ENCODE results near the gene DENND2D. TPM values are rescaled to one million over a fixed set of nuclear protein-coding genes. Genes with fewer than 3 reads are reported as not detected.
A peak's percentile ranks its signal among the peaks of the same experiment; 100 is the strongest.

Gene DENND2D
- total RNA-seq, 2 donors from 2014 or later: 8.6 to 10.6 TPM

GRCh38 chr1:111192074-111192473 lies 8.4 kb downstream of the DENND2D start:
- intact Hi-C loops (cut with DNase I): no loop called here
- DNase-seq (no peak), ATAC-seq (no peak)

- ATAC-seq (no peak), DNase-seq (no peak)
- intact Hi-C loops (cut with DNase I): no loop called here
Observed at GRCh38 chr1:111191496-111191895, 8.9 kb downstream of the DENND2D start.

GRCh38 chr1:111190931-111191451 lies 9.5 kb downstream of the DENND2D start:
- intact Hi-C loops (cut with DNase I): no loop called here
- peak; percentile 39 for DNase-seq
- peak in 1 of 2 donors; percentile 88 for ATAC-seq

DNA sequence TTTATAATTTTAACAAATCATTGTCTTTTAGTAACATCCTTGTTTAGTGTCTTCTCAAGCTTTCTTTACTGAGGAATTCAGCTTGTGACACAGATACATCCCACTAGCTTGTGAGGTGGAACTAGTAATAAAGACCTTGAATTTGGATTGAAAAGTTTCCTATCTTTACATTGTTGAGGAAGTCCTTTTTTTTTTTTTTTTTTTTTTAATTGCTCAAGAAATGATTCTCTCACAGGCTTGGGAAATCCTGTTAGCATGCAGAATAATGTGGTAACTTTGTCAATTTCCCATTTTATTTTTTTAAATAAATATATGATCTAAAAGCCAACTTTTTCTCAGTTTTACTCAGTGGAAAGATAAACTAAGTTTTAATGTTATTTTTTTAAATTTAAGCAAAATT lies 15.8 kb downstream of the DENND2D start:
- DNase-seq: no peak
- intact Hi-C loops (cut with DNase I): no loop called here
- no peak for ATAC-seq

DNA sequence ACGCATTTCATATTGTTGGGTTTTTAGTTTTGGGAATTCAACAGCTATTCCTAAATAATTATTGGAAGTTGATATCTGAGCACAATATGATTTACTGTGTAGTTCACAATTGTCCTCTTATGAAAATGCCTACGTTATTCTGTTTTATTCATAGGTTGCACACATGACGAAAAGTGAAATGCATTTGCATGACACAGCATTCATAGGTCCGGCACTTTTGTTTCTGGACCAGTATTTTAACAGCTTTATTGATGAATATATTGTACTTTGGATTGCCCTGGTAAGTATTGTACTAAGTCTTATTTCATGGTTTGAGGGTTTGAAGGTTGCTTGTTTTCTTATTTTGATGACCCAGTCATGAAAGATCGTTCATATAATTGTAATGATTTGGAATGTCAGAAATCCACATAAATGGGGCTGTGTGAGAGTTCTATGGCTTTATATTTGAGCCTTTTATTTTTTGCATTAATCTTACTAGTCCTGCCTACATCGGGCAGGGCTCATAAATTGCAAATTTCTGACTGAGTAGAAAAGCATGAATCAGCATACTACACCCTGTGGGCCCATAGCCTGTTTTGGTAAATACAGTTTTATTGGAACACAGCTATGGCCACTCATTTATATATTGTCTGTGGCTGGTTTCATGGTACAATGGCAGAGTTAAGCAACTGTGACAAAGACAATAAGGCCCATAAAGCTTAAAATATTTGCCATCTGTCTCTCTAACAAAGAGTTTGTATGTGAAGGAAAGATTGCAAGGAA lies 17.0 kb downstream of the DENND2D start:
- DNase-seq: no peak
- intact Hi-C loops (cut with DNase I): no loop called here
- ATAC-seq: no peak

- intact Hi-C loops (cut with DNase I): no loop called here
- ATAC-seq (no peak), DNase-seq (no peak)
Observed at GRCh38 chr1:111182052-111182451, 18.4 kb downstream of the DENND2D start.

- no peak for DNase-seq
- intact Hi-C loops (cut with DNase I): no loop called here
- no peak for ATAC-seq
Observed at GRCh38 chr1:111179968-111180533, 20.4 kb downstream of the DENND2D start.

DNA sequence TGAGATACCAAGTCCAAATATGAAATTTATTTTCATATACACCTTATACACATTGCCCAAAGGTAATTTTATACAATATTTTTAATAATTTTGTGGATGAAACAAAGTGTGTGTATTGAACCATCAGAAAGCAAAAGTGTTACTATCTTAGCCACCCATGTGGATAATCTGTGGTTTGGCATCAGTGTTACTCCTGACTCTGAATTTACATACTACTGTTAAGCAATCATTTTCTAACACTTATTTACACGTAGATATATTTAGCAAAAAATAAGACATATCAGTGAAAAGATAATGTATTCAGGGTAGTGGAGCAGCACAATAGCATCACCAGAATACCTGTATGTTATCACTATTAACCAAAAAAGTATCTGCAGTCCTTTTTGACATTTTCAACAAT lies 23.8 kb downstream of the DENND2D start:
- intact Hi-C loops (cut with DNase I): no loop called here
- DNase-seq (no peak), ATAC-seq (no peak)

GRCh38 chr1:111175349-111175748 lies 25.1 kb downstream of the DENND2D start:
- intact Hi-C loops (cut with DNase I): no loop called here
- DNase-seq (no peak), ATAC-seq (no peak)

- ATAC-seq (no peak), DNase-seq (no peak)
- intact Hi-C loops (cut with DNase I): no loop called here
Observed at GRCh38 chr1:111174070-111174469, 26.4 kb downstream of the DENND2D start.

DNA sequence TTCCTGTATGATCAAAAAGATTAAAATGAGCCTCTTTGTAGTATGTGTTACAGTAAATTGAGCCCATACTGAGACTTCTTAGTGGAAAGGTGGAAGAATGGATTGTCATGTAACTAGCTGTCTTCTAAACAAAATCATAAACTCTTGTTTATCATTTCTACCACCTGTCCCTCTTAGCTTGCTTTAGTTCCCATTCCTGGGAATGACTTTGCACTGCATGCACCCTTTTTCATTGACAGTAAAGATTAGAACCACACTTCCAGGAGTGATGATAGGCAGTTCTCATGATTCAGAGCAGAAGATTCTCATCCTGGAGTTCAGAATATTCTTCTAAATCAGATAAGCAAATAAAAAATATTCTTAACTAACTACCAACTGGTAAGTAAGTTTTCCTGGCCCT lies 28.0 kb downstream of the DENND2D start:
- intact Hi-C loops (cut with DNase I): no loop called here
- no peak for ATAC-seq
- DNase-seq: no peak

- DNase-seq: no peak
- intact Hi-C loops (cut with DNase I): no loop called here
- ATAC-seq: no peak
Observed at GRCh38 chr1:111164151-111164550, 36.3 kb downstream of the DENND2D start.

GRCh38 chr1:111163363-111163762 lies 37.1 kb downstream of the DENND2D start:
- DNase-seq (no peak), ATAC-seq (peak in 1 of 2 donors; percentile 67)
- intact Hi-C loops (cut with DNase I): no loop called here

DNA sequence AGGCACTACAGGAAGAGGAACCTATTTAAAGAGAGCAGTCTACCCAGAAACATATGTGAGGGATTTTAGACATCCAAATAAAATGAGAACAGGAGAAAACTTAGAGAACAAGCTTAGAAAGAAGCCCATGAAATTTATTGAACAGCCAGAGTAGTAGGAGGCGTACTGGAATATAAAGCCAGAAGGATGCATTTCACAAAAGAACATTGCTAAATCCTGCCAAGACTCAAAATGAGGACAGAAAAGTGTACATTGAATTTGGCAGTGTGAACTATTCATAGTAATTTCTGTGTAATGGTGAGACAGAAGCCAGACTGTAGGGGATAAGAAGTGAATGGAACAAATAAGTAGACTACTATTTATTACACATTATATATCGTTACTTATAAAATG lies 38.0 kb downstream of the DENND2D start:
- no peak for ATAC-seq
- intact Hi-C loops (cut with DNase I): no loop called here
- DNase-seq: no peak

DNA sequence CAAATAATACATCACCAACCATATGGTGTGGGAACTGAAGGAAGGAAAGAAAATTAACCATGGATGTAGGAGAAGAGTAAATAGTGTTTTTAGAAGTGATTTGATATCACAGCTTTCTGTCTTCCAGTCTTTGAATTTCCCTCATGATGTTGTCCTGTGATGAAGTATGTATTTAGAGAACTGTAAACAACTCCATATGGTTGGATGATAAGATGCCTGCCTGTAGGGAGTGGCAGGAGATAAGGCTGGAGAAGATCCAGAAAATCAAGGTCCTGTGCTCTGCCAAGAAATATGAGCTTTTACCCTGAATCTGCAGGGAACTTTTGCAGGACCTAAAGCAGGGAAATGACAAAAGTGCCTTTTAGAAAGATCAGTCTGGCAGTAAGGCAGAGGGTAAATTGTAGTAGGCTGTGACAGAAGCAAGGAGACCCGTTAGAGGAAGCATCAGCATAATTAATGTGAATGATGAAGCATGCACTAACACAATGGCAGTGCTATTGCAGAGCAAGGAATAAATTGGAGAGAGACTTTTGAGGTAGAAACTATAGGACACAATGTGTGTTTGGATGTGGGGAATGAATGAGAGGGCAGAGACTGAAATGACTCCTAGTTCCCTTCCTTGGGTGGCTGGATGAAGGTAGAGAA lies 38.5 kb downstream of the DENND2D start:
- DNase-seq (no peak), ATAC-seq (no peak)
- intact Hi-C loops (cut with DNase I): no loop called here

DNA sequence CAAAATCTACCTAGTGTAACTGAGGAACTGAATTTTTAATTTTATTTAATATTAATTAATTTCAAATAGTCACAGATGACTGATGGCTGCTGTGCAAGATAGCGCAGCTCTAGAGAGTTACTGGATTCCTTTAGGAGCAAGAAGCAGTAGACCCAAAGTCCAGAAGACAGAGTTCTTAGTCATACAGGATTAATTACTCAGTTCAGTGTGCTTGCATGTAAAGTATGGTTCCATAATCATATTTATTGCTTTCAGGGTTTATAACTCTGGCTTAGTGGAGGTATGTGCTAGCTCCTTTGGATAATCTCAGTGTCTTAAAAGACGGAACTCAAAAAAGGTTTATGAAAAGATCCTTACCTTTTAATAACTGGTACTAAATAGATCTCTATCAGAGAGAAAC lies 43.0 kb downstream of the DENND2D start:
- intact Hi-C loops (cut with DNase I): no loop called here
- ATAC-seq: no peak
- DNase-seq: no peak

GRCh38 chr1:111154021-111154999 lies 46.1 kb downstream of the DENND2D start:
- no peak for ATAC-seq
- DNase-seq: no peak
- intact Hi-C loops (cut with DNase I): no loop called here

DNA sequence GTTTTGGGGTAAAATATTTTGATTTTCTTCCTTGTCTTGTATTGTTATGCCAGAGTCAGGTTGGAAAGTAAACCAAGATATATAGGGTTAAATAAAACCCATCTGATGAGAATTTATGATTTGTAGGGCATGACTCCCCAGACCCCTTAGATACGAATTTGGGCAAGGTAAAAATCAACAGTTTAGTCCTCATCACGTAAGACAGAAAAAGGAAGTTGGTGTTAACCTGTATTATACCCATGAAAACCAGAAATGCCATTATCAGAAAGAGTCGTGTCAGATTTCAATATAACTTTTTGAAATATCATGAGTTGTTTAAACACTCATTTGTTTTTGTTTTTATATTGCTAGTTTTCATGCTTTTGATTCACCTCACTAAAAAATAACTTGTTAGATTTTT lies 48.6 kb downstream of the DENND2D start:
- ATAC-seq (no peak), DNase-seq (no peak)
- intact Hi-C loops (cut with DNase I): no loop called here

- DNase-seq: no peak
- intact Hi-C loops (cut with DNase I): no loop called here
- no peak for ATAC-seq
Observed at GRCh38 chr1:111148376-111148881, 52.0 kb downstream of the DENND2D start.

All from left cardiac atrium (tissue), 4 donors.